Mucosa of stomach (tissue), 1 donor: ENCODE measurements around the gene C16orf86.

ENCODE experiments used
- H3K27me3 ChIP-seq: one replicate; pipeline ENCODE4 v1.7.0; 2013; ENCODE audit warnings: mild to moderate bottlenecking, low read length; ENCODE audit not compliant: control insufficient read depth, insufficient read depth
- H3K36me3 ChIP-seq: one replicate; pipeline ENCODE4 v1.7.0; 2013; ENCODE audit warnings: low read length; ENCODE audit not compliant: control insufficient read depth, insufficient read depth
- H3K4me1 ChIP-seq: one replicate; pipeline ENCODE4 v1.7.0; 2013; ENCODE audit warnings: mild to moderate bottlenecking, low read length; ENCODE audit not compliant: control insufficient read depth, insufficient read depth
- H3K4me3 ChIP-seq: one replicate; pipeline ENCODE4 v1.7.0; 2013; ENCODE audit warnings: low read length
- H3K9ac ChIP-seq: one replicate; pipeline ENCODE4 v1.7.0; 2013; ENCODE audit warnings: mild to moderate bottlenecking, low read length, moderate library complexity
- H3K9me3 ChIP-seq: one replicate; pipeline ENCODE4 v1.7.0; 2013; ENCODE audit warnings: mild to moderate bottlenecking, low read length, moderate library complexity; ENCODE audit not compliant: control insufficient read depth
- donor health status: Pancreatic carcinoma.

Gene C16orf86

DNA sequence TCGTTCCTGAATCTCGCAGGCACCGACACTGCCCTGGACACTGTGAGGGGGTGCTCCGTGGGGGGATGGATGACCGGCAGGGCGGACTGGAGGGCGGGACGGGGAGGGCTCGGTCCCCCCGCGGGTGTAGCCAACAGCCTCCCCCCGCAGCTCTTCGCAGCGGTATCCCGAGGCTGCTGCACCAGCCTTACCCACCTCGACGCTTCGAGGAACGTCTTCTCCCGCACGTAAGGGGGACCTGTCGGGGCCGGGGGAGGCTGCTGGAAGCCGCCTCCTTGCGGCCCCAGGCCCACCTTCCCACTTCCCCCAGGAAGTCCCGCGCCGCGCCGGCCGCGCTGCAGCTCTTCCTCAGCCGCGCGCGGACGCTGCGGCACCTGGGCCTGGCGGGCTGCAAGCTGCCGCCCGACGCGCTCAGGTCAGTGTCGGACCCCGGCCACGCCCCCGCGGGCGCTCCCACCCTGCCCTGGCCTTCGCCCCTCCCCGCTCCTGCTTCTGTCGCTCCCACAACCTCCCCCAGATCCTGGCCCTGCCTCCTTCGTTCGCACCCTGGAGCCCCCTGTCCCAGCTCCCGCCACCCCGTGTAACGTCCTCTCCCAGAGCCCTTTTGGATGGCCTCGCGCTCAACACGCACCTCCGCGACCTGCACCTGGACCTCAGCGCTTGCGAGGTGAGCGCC, 18.4 kb upstream of the C16orf86 start:
- no peaks in the 10 kb centered on the region for H3K9me3 ChIP-seq
- H3K4me3 ChIP-seq: no peak overlapping the region
- peaks cover 86% of the 10 kb centered on the region for H3K27me3 ChIP-seq
- H3K9ac ChIP-seq: no peak overlapping the region
- no peaks in the 10 kb centered on the region for H3K36me3 ChIP-seq
- peaks cover 28% of the 10 kb centered on the region for H3K4me1 ChIP-seq

- H3K9me3 ChIP-seq: no peaks in the 10 kb centered on the region
- H3K36me3 ChIP-seq: no peaks in the 10 kb centered on the region
- H3K9ac ChIP-seq: no peak overlapping the region
- no peak overlapping the region for H3K4me3 ChIP-seq
- H3K27me3 ChIP-seq: peaks cover 93% of the 10 kb centered on the region
- H3K4me1 ChIP-seq: peaks cover 31% of the 10 kb centered on the region
These were observed 17.7 kb upstream of the C16orf86 start for GRCh38 chr16:67648764-67649407.

GRCh38 chr16:67649494-67649931, 17.1 kb upstream of the C16orf86 start:
- no peaks in the 10 kb centered on the region for H3K9me3 ChIP-seq
- no peak overlapping the region for H3K9ac ChIP-seq
- peaks cover 27% of the 10 kb centered on the region for H3K4me1 ChIP-seq
- no peaks in the 10 kb centered on the region for H3K36me3 ChIP-seq
- no peak overlapping the region for H3K4me3 ChIP-seq
- peaks cover 93% of the 10 kb centered on the region for H3K27me3 ChIP-seq

DNA sequence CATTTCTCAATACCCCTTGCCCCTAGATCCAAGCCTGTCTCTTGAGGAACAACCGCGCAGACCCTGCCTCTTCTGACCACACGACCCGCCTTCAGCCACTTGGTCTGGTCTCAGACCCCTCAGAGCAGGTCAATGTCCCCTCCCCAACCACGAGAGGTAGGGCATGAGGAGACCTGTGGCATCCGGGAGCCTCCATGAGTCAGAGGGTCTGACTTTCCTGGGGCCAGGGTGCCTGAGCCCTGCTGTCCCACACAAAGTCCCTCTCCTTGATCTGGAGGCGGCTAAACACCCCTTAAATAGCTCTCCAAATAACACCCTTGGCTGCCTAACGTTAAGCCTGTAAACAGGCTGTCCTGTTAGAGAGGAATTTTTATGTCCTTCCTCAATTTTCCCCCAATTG, 16.6 kb upstream of the C16orf86 start:
- H3K9me3 ChIP-seq: no peaks in the 10 kb centered on the region
- peaks cover 93% of the 10 kb centered on the region for H3K27me3 ChIP-seq
- H3K9ac ChIP-seq: no peak overlapping the region
- peaks cover 25% of the 10 kb centered on the region for H3K4me1 ChIP-seq
- no peak overlapping the region for H3K4me3 ChIP-seq
- no peaks in the 10 kb centered on the region for H3K36me3 ChIP-seq

- Histone ChIP-seq H3K4me1 (peaks cover 17% of the 10 kb centered on the region), H3K9me3 (no peaks in the 10 kb centered on the region), H3K27me3 (peaks cover 91% of the 10 kb centered on the region), H3K36me3 (no peaks in the 10 kb centered on the region), H3K9ac (no peak overlapping the region), H3K4me3 (no peak overlapping the region)
These were observed 15.6 kb upstream of the C16orf86 start for GRCh38 chr16:67651039-67651438.

- Histone ChIP-seq H3K4me1 (peaks cover 17% of the 10 kb centered on the region), H3K27me3 (peaks cover 84% of the 10 kb centered on the region), H3K4me3 (no peak overlapping the region), H3K36me3 (no peaks in the 10 kb centered on the region), H3K9ac (no peak overlapping the region), H3K9me3 (no peaks in the 10 kb centered on the region)
These were observed 14.8 kb upstream of the C16orf86 start for GRCh38 chr16:67651847-67652246.

GRCh38 chr16:67652578-67653127, 14.0 kb upstream of the C16orf86 start:
- Histone ChIP-seq H3K4me1 (peaks cover 17% of the 10 kb centered on the region), H3K36me3 (no peaks in the 10 kb centered on the region), H3K9ac (no peak overlapping the region), H3K4me3 (no peak overlapping the region), H3K9me3 (no peaks in the 10 kb centered on the region), H3K27me3 (peaks cover 78% of the 10 kb centered on the region)

- H3K9me3 ChIP-seq: no peaks in the 10 kb centered on the region
- H3K9ac ChIP-seq: no peak overlapping the region
- peaks cover 71% of the 10 kb centered on the region for H3K27me3 ChIP-seq
- H3K36me3 ChIP-seq: no peaks in the 10 kb centered on the region
- no peak overlapping the region for H3K4me3 ChIP-seq
- peaks cover 15% of the 10 kb centered on the region for H3K4me1 ChIP-seq
These were observed 13.4 kb upstream of the C16orf86 start for GRCh38 chr16:67653128-67653788.

- Histone ChIP-seq H3K4me3 (no peak overlapping the region), H3K9me3 (no peaks in the 10 kb centered on the region), H3K9ac (no peak overlapping the region), H3K27me3 (peaks cover 65% of the 10 kb centered on the region), H3K36me3 (no peaks in the 10 kb centered on the region), H3K4me1 (peaks cover 13% of the 10 kb centered on the region)
These were observed 12.7 kb upstream of the C16orf86 start for GRCh38 chr16:67653789-67654402.

GRCh38 chr16:67654403-67654911, 12.2 kb upstream of the C16orf86 start:
- no peak overlapping the region for H3K4me3 ChIP-seq

GRCh38 chr16:67655363-67655762, 11.3 kb upstream of the C16orf86 start:
- no peaks in the 10 kb centered on the region for H3K9me3 ChIP-seq
- peaks cover 12% of the 10 kb centered on the region for H3K4me1 ChIP-seq
- peaks cover 50% of the 10 kb centered on the region for H3K27me3 ChIP-seq
- no peak overlapping the region for H3K9ac ChIP-seq
- H3K4me3 ChIP-seq: no peak overlapping the region
- no peaks in the 10 kb centered on the region for H3K36me3 ChIP-seq

More at GRCh38 chr16:67654403-67654911, 12.2 kb upstream of the C16orf86 start:
- peaks cover 59% of the 10 kb centered on the region for H3K27me3 ChIP-seq
- H3K9me3 ChIP-seq: no peaks in the 10 kb centered on the region
- H3K9ac ChIP-seq: no peak overlapping the region
- H3K36me3 ChIP-seq: no peaks in the 10 kb centered on the region
- H3K4me1 ChIP-seq: peaks cover 13% of the 10 kb centered on the region
